MCF 10A (cell line): ENCODE measurements around the gene TBX10. TPM values are rescaled to one million over a fixed set of nuclear protein-coding genes. Genes with fewer than 3 reads are reported as not detected.

ENCODE experiments used
- BruUV-seq: library from RNA; stranded (reverse); fragments of 400-500 nt; replicated peaks from 2 replicates; lab custom pipeline; 2021; lab: Mats Ljungman, UMichigan
- CTCF ChIA-PET: fragments of 300-600 bp; sonication (Branson Sonifier 250); formaldehyde crosslinking; extraction: SDS; loops from one replicate; lab custom pipeline; 2021; ENCODE audit warnings: antibody characterized with exemption, inconsistent platforms; lab: Yijun Ruan, JAX
- POLR2A ChIA-PET: fragments of 300-600, 350-650 bp; sonication (Branson Sonifier 250); formaldehyde crosslinking; extraction: SDS; loops from one replicate; lab custom pipeline; 2020; ENCODE audit warnings: antibody characterized with exemption, inconsistent platforms; lab: Yijun Ruan, JAX
- DNase-seq: peaks from one replicate; pipeline ENCODE4 v3.0.0-alpha.2; 2018; ENCODE audit not compliant: unreplicated experiment
- H3K27ac Mint-ChIP-seq: one replicate; pipeline ENCODE4 v1.8.0; 2022; ENCODE audit warnings: mild to moderate bottlenecking, low read depth, mixed read lengths; ENCODE audit not compliant: unreplicated experiment
- H3K27me3 Mint-ChIP-seq: one replicate; pipeline ENCODE4 v1.8.0; 2022; ENCODE audit warnings: mixed read lengths; ENCODE audit not compliant: insufficient read depth, unreplicated experiment
- H3K36me3 Mint-ChIP-seq: one replicate; pipeline ENCODE4 v1.8.0; 2022; ENCODE audit warnings: mild to moderate bottlenecking, moderate library complexity, mixed read lengths; ENCODE audit not compliant: insufficient read depth, unreplicated experiment
- H3K4me1 Mint-ChIP-seq: one replicate; pipeline ENCODE4 v1.8.0; 2022; ENCODE audit warnings: mixed read lengths; ENCODE audit not compliant: insufficient read depth, unreplicated experiment
- H3K4me3 Mint-ChIP-seq: one replicate; pipeline ENCODE4 v1.8.0; 2022; ENCODE audit warnings: mild to moderate bottlenecking, moderate library complexity, mixed read lengths; ENCODE audit not compliant: unreplicated experiment
- H3K9me3 Mint-ChIP-seq: one replicate; pipeline ENCODE4 v1.8.0; 2022; ENCODE audit warnings: mixed read lengths; ENCODE audit not compliant: unreplicated experiment
- CTCF ChIP-seq: fragments of 200-600 bp; IDR thresholded peaks from one replicate; pipeline ENCODE4 v1.8.0; 2022; ENCODE audit warnings: antibody characterized with exemption, mild to moderate bottlenecking; ENCODE audit not compliant: unreplicated experiment
- intact Hi-C: fragments of 100-400 bp; cut with micrococcal nuclease; formaldehyde crosslinking; loops from 2 replicates; pipeline ENCODE4 v1.14.1; 2022
- total RNA-seq: library from RNA; stranded (reverse); gene quantifications from 2 replicates; pipeline ENCODE4 v1.2.3, GENCODE V29; 2022

TBX10 gene
- total RNA-seq, 1 experiment from 2014 or later: not detected

GRCh38 chr11:67673358-67673757 lies 33.8 kb upstream of the TBX10 start:
- BruUV-seq: no TSS peak
- DNase-seq: no peak
- ChIA-PET POLR2A (interaction anchor here (1.3 kb wide), 1 partner anchor 20 kb away, joined by 3 read pairs; no protein-coding TSS in a partner anchor), CTCF (interaction anchor here (1.4 to 1.5 kb wide), 2 partner anchors 14 to 40 kb away, joined by 3 to 5 read pairs; no protein-coding TSS in a partner anchor)
- Mint-ChIP-seq H3K4me1 (no peaks in the 10 kb centered on the region), H3K9me3 (peaks cover 8% of the 10 kb centered on the region), H3K36me3 (no peaks in the 10 kb centered on the region), H3K27me3 (peaks cover 48% of the 10 kb centered on the region), H3K27ac (no peak overlapping the region), H3K4me3 (no peak overlapping the region)
- TF ChIP-seq CTCF: no peak
- intact Hi-C loops: no loop called here

- Mint-ChIP-seq H3K27ac (no peak overlapping the region), H3K4me1 (no peaks in the 10 kb centered on the region), H3K9me3 (peaks cover 2% of the 10 kb centered on the region), H3K36me3 (no peaks in the 10 kb centered on the region), H3K4me3 (no peak overlapping the region), H3K27me3 (peaks cover 26% of the 10 kb centered on the region)
- POLR2A ChIA-PET: no interaction called here
- no peak for DNase-seq
- TF ChIP-seq CTCF: no peak
- intact Hi-C loops: no loop called here
- CTCF ChIA-PET: interaction anchor here (0.6 to 0.7 kb wide), 3 partner anchors 19 to 616 kb away, joined by 3 to 4 read pairs (median 3); no protein-coding TSS in a partner anchor
- no TSS peak for BruUV-seq
These were observed 31.6 kb upstream of the TBX10 start for GRCh38 chr11:67671211-67671520.

GRCh38 chr11:67670316-67671210 lies 31.0 kb upstream of the TBX10 start:
- Mint-ChIP-seq H3K27me3 (peaks cover 21% of the 10 kb centered on the region), H3K4me1 (no peaks in the 10 kb centered on the region), H3K27ac (no peak overlapping the region), H3K9me3 (no peaks in the 10 kb centered on the region), H3K36me3 (no peaks in the 10 kb centered on the region), H3K4me3 (no peak overlapping the region)
- ChIA-PET POLR2A (no interaction called here), CTCF (interaction anchor here (0.6 to 0.7 kb wide), 2 partner anchors 19 to 616 kb away, joined by 3 to 4 read pairs; no protein-coding TSS in a partner anchor)
- intact Hi-C loops: no loop called here
- no TSS peak for BruUV-seq
- TF ChIP-seq CTCF: no peak
- no peak for DNase-seq

- Mint-ChIP-seq H3K27ac (no peak overlapping the region), H3K4me3 (no peak overlapping the region), H3K9me3 (no peaks in the 10 kb centered on the region), H3K27me3 (no peaks in the 10 kb centered on the region), H3K4me1 (no peaks in the 10 kb centered on the region), H3K36me3 (no peaks in the 10 kb centered on the region)
- no peak for DNase-seq
- ChIA-PET CTCF (interaction anchor here (0.7 to 1.5 kb wide), 3 partner anchors 10 to 256 kb away, joined by 3 to 4 read pairs (median 3); no protein-coding TSS in a partner anchor), POLR2A (no interaction called here)
- no TSS peak for BruUV-seq
- intact Hi-C loops: no loop called here
- TF ChIP-seq CTCF: no peak
These were observed 28.6 kb upstream of the TBX10 start for GRCh38 chr11:67668192-67668551.
